Thoracic aorta (tissue), 2 donors: ENCODE data around the gene PLAAT1. TPM values are rescaled to one million over a fixed set of nuclear protein-coding genes. Genes with fewer than 3 reads are reported as not detected.

Experiments
- ATAC-seq: fragments of 150-250 bp; one replicate; pipeline ENCODE4 v1.8.0; 2017; ENCODE audit warnings: low read depth; ENCODE audit not compliant: insufficient number of reproducible peaks, low FRiP score
- DNase-seq: peaks from one replicate; pipeline ENCODE4 v3.0.0-alpha.2; 2020; ENCODE audit warnings: low spot score
- H3K27ac ChIP-seq, 2 donors: fragments of 200-600 bp; sonication (generic); 1 replicate in 1 of 2; 2 replicates in 1 of 2; pipeline ENCODE4 v1.5.1; 2016; ENCODE audit warnings: mild to moderate bottlenecking in 2 of 2, moderate library complexity in 2 of 2
- H3K27me3 ChIP-seq: fragments of 200-600 bp; sonication (generic); replicated peaks from 2 replicates; pipeline ENCODE4 v1.6.0; 2016; ENCODE audit warnings: mild to moderate bottlenecking; ENCODE audit not compliant: insufficient read depth
- H3K36me3 ChIP-seq: fragments of 200-600 bp; sonication (generic); one replicate; pipeline ENCODE4 v1.5.1; 2016
- H3K4me1 ChIP-seq, 2 donors: fragments of 200-600 bp; sonication (generic); 1 replicate in 1 of 2; 2 replicates in 1 of 2; pipeline versions ENCODE4 v1.5.1 to v1.6.0; 2016; ENCODE audit warnings: low read depth in 2 of 2, mild to moderate bottlenecking in 1 of 2; ENCODE audit not compliant: control insufficient read depth in 1 of 2
- H3K4me3 ChIP-seq: fragments of 200-600 bp; sonication (generic); 2 replicates; pipeline ENCODE4 v1.5.1; 2016; ENCODE audit warnings: mild to moderate bottlenecking
- H3K9me3 ChIP-seq: fragments of 200-600 bp; sonication (generic); 2 replicates; pipeline ENCODE4 v1.5.1; 2016
- CTCF ChIP-seq: fragments of 200-600 bp; sonication (generic); IDR thresholded peaks from one replicate; pipeline ENCODE4 v1.5.1; 2019; ENCODE audit warnings: antibody characterized with exemption
- total RNA-seq, 2 donors: library from RNA; depleted of rRNA; stranded (reverse); fragments of >200 nt; gene quantifications; one replicate each; pipeline versions ENCODE4 v1.1.0 to v1.2.3, GENCODE V29; 2016

Gene PLAAT1
- total RNA-seq, 2 donors from 2014 or later = not detected

DNA sequence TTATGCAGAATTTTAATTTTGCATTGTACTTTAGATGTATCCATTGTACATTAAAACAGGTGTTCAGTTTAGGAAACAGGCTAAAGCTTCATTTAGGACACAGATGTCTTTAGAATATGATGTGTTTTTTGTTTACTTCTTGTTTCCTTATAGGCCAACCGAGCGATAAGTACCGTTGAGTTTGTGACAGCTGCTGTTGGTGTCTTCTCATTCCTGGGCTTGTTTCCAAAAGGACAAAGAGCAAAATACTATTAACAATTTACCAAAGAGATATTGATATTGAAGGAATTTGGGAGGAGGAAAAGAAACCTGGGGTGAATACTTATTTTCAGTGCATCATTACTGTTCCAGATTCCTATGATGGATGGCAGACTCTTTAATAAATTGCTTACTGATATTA lies 29.4 kb downstream of the PLAAT1 start:
- ATAC-seq (no peak), DNase-seq (no peak)
- Histone ChIP-seq H3K27ac (no peak overlapping the region), H3K36me3 (no peaks in the 10 kb centered on the region), H3K4me1 (no peaks in the 10 kb centered on the region), H3K27me3 (no peaks in the 10 kb centered on the region), H3K9me3 (no peaks in the 10 kb centered on the region), H3K4me3 (no peak overlapping the region)
- no peak for TF ChIP-seq CTCF

GRCh38 chr3:193271101-193271840 lies 30.2 kb downstream of the PLAAT1 start:
- Histone ChIP-seq H3K4me1 (no peaks in the 10 kb centered on the region), H3K4me3 (no peak overlapping the region), H3K9me3 (no peaks in the 10 kb centered on the region), H3K36me3 (no peaks in the 10 kb centered on the region), H3K27me3 (no peaks in the 10 kb centered on the region), H3K27ac (no peak overlapping the region)
- TF ChIP-seq CTCF = no peak
- DNase-seq (no peak), ATAC-seq (no peak)

DNA sequence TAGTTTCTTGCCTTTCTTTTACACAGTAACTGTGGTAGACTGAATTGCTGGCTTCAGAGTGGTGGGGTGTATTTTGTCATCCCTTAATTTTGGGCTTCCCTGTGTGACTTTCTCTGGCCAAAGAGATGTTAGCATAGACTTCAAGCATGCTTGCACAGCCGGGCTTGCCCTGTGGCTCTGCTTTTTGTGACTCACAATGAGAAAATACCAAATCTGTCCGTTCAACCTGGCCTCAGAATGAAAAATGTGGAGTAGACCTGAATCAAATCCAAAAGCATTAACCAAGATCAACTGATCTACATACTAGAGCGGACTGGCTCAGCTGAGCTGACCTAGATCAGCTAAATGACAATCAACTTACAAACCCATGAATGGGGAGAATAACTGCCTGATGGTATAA lies 51.4 kb downstream of the PLAAT1 start:
- Histone ChIP-seq H3K4me1 (no peaks in the 10 kb centered on the region), H3K27ac (no peak overlapping the region), H3K36me3 (no peaks in the 10 kb centered on the region), H3K4me3 (no peak overlapping the region), H3K9me3 (peaks cover 4% of the 10 kb centered on the region), H3K27me3 (no peaks in the 10 kb centered on the region)
- no peak for ATAC-seq
- no peak for DNase-seq
- no peak for TF ChIP-seq CTCF

GRCh38 chr3:193295985-193296384 lies 55.0 kb downstream of the PLAAT1 start:
- ATAC-seq = no peak
- Histone ChIP-seq H3K4me1 (no peaks in the 10 kb centered on the region), H3K27ac (no peak overlapping the region), H3K9me3 (peaks cover 4% of the 10 kb centered on the region), H3K36me3 (no peaks in the 10 kb centered on the region), H3K4me3 (no peak overlapping the region), H3K27me3 (no peaks in the 10 kb centered on the region)
- DNase-seq = no peak
- TF ChIP-seq CTCF = no peak

- H3K4me1 ChIP-seq = no peaks in the 10 kb centered on the region
- no peak overlapping the region for H3K4me3 ChIP-seq
- ATAC-seq (no peak), DNase-seq (no peak)
- no peaks in the 10 kb centered on the region for H3K27me3 ChIP-seq
- H3K9me3 ChIP-seq = no peaks in the 10 kb centered on the region
- H3K36me3 ChIP-seq = no peaks in the 10 kb centered on the region
- H3K27ac ChIP-seq = no peak overlapping the region
- no peak for TF ChIP-seq CTCF
Observed at GRCh38 chr3:193297421-193297820, 56.4 kb downstream of the PLAAT1 start.
